ENCODE measurements around the gene RBMS2.

DNA sequence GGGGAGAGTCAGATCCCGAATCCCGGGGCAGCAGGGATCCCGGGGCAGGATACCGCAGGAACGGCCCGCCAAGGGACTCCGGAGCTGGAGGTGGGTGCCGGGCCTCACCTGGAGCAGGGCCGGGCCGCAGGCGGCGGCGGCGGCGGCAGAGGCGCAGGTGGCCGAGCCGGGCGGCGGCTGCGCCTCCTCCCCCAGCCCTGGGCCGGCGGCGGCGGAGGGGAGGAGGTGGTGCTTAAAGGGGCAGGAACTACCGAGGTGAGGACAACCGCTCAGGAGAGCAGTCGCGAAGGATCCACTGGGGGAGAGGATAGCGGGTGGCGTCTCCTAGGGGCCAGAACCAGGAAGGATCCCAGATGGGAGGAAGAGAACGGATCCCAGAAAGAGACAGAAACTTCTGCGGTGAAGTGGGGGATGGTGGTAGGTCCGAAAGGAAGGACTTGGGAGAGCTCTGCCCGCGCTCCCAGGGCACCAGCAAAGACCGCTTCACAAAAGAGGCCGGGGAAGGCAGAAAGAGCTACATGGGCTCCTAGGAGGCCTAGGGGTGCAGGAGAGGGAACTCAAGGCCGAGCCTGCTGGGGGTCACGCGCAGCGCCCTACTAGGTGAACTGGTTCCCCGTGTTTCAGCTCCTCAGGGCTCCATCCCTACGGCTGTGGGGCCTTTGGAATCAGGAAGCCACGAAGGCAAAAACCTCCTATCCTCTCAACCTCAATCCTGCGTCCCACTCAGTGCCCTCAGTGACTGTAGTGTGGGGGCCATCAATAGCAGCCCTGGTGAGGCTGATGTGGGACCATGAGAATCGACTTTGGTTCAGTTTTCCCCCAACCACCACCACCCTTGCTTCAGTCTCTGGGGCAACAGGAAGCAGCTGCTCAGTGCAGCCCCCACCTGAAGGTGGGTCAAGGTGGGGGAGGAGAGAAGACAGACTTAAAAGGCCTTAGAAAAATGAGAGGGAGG is 113.5 kb downstream of the RBMS2 start:
- peak; percentile 90 for TF ChIP-seq POLR2A (IDR thresholded peaks at IDR 0.05)
- TF ChIP-seq, protein P1, sequence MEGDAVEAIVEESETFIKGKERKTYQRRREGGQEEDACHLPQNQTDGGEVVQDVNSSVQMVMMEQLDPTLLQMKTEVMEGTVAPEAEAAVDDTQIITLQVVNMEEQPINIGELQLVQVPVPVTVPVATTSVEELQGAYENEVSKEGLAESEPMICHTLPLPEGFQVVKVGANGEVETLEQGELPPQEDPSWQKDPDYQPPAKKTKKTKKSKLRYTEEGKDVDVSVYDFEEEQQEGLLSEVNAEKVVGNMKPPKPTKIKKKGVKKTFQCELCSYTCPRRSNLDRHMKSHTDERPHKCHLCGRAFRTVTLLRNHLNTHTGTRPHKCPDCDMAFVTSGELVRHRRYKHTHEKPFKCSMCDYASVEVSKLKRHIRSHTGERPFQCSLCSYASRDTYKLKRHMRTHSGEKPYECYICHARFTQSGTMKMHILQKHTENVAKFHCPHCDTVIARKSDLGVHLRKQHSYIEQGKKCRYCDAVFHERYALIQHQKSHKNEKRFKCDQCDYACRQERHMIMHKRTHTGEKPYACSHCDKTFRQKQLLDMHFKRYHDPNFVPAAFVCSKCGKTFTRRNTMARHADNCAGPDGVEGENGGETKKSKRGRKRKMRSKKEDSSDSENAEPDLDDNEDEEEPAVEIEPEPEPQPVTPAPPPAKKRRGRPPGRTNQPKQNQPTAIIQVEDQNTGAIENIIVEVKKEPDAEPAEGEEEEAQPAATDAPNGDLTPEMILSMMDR (IDR thresholded peaks at IDR 0.05) = peak; percentile 14 to 66 (median 47)

Measured in transverse colon (tissue), 3 donors.